HL-60 (cell line): ENCODE measurements around the gene GLRX2.

ENCODE experiments used
- POLR2AphosphoS5 ChIP-seq: IDR thresholded peaks from 2 replicates; pipeline ENCODE4 v1.6.1; 2012; ENCODE audit warnings: low read depth
- SPI1 ChIP-seq: IDR thresholded peaks from 2 replicates; pipeline ENCODE4 v1.6.1; 2012; ENCODE audit warnings: low read depth, mild to moderate bottlenecking, borderline replicate concordance
- TF ChIP-seq, protein P1 (sequence below): IDR thresholded peaks from one replicate; pipeline ENCODE4 v1.5.1; 2011; ENCODE audit warnings: low read length, control low read depth, inconsistent platforms; ENCODE audit not compliant: insufficient read depth

DNA sequence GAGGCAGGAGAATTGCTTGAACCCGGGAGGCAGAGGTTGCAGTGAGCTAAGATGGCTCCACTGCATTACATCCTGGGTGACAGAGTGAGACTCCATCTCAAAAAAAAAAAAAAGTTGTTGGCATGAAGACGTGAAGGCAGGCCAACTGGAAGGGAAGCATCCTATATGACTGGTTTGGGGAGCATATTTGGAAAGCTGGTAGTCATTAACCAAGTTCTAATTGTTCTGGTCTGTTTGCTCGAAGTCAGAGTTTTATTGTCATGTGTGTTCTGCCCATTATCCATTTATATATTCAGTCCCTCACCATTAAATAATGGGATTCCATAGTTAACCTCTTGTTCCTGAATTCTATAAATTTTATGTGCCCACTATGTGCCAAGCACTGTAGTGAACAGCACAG is 3.3 kb upstream of the GLRX2 start:
- TF ChIP-seq, protein P1, sequence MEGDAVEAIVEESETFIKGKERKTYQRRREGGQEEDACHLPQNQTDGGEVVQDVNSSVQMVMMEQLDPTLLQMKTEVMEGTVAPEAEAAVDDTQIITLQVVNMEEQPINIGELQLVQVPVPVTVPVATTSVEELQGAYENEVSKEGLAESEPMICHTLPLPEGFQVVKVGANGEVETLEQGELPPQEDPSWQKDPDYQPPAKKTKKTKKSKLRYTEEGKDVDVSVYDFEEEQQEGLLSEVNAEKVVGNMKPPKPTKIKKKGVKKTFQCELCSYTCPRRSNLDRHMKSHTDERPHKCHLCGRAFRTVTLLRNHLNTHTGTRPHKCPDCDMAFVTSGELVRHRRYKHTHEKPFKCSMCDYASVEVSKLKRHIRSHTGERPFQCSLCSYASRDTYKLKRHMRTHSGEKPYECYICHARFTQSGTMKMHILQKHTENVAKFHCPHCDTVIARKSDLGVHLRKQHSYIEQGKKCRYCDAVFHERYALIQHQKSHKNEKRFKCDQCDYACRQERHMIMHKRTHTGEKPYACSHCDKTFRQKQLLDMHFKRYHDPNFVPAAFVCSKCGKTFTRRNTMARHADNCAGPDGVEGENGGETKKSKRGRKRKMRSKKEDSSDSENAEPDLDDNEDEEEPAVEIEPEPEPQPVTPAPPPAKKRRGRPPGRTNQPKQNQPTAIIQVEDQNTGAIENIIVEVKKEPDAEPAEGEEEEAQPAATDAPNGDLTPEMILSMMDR = no peak
- TF ChIP-seq POLR2AphosphoS5 = no peak
- no peak for TF ChIP-seq SPI1
